ENCODE measurements around the gene CIC.
"Not testable (repeated sequence)": the region's sequence is repeated elsewhere in the genome, so short reads cannot be mapped to it uniquely, and the experiment has no call there.

CIC gene

DNA sequence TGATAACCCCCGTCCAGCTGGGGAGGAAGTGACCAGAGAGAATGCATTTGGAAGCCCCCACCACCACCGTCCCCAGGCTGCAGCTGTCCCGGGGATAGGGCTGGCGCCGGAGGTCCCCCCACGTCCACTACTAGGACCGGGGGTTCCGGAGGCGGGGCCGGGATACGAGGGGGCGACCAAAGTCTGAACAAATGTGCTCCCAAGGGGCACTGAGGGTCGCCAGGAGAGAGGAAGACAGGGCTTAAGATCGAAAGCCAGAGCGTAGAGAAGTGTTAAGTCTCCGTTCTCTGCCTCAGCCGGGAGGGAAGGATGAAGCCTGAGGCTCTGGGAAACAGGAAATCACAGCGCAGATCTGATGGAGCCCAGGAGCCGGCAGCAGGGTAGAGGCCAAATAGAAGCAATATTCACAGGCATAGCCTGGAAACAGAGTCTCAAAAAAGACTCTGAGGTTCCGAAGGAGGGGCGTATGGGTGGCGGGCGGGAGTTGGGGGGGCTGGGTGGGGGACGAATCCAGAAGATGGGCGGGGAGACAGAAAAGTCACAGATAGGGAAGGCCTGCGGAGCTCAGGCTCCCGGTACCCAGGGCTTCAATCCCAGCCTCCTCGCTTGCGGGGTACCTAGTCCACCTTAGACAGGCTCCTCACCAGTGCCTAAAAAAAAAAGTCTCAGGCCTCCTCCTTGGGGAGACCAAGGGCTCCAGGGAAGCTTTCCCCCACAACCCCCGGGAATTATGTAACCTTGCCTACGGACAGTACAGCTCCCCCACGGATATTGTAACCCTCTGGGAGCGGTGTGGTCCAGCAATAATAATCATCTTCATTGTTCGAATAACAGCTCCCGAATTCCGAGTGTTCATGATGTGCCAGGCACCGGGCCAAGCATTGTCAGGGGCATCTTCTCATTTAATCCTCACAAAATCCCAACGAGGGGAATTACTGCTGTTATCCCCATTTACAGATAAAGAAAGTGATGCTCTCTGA is 13.0 kb upstream of the CIC start:
- peak; percentile 35 for DNase-seq

DNA sequence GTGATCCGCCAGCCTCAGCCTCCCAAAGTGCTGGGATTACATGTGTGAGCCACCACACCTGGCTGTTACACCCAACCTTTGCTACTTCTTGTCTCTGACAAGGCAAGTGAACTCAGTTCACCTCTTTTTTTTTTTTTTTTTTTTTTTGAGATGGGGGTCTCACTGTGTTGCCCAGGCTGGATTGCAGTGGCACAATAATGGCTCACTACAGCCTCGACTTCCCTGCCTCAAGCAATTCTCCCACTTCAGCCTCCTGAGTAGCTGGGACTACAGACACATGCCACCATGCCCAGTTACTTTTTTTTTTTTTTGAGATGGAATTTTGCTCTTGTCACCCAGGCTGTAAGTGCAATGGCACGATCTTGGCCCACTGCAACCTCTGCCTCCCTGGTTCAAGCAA is 11.2 kb upstream of the CIC start:
- DNase-seq = not testable (repeated sequence)

DNA sequence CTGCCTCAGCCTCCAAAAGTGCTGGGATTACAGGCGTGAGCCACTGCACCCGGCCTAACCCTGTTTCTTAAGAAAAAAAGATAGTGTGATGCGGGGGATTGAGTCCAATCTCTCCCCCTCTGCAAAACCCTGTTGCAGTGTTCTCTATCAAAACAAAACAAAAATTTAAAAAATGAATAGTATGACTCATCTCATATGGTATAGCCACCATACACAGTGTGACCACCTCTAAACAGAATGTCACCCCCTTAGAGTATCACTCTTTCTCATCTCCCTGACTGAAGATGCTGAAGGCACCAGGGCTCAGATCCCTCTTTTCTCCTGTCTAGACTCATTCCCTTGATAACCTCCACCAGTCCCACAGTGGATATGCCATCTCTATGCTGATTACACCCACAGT is 7.3 kb upstream of the CIC start:
- DNase-seq = no peak

DNA sequence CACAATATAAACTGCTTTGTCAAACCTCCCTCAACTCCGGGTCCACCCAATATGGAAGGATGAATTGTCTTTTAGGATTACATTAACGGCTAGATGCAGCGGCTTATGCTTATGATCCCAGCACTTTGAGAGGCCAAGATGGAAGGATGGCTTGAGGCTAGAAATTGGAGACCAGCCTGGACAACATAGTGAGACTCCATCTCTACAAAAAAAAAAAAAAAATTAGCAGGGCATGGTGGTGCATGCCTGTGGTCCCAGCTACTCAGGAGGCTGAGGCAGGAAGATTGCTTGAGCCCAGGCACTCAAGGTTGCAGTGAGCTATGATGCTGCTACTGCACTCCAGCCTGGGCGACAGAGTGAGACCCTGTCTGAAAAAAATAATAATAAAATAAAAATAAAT is 2.9 kb upstream of the CIC start:
- not testable (repeated sequence) for DNase-seq

GRCh38 chr19:42266928-42267603 is 2.0 kb upstream of the CIC start:
- DNase-seq = not testable (repeated sequence)

DNA sequence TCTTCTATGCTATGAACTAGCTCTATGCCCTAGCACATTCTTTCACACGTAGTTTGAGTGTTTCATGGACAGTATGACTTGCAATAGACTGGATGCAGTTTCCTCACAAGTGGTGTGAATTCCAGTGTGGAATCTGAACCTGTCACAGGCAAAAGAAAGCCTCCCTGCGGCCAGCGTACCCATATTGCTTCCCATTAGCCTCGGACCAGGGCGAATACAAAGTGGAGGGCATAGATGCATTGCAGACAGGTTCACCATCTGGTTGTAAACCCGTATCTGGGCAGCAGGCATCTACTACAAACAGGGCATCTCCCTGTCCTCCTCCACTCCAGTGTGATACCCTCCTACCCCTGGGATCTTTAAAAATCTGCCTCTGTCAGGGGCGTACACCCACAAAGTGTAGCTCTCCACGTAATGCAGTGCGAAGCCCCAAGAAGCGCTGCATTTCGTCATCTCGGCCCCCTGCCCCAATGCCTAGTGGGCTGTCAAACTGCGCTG is 1.4 kb upstream of the CIC start:
- no peak for DNase-seq

DNA sequence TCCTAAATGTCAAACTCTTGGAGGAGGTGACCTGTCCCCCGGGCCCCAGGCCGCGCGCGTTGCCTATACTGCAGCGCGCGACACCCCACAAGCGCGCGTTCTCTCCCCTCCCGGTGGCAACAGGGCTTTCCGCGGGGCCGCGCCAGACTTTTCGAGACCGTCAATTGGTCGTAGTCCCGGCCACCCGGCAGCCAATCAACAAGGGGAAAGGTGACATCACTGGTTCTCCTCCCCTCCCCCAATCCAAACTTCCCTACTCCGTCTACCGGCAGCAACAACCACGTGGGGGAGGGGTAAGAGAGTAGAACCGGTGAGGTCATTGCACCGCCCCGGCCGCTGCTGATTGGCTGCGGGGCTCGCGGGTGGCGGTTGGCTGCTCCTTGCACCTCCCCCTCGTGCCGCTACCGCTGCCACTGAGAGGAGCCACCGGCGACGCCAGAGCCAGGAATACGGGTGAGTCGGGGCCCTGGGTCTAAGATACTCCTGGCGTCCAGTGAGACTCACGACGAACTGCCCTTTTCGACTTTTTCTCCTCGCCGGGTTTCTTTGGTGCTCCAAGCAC is 829 bp upstream of the CIC start:
- peak; percentile 100 for DNase-seq

DNA sequence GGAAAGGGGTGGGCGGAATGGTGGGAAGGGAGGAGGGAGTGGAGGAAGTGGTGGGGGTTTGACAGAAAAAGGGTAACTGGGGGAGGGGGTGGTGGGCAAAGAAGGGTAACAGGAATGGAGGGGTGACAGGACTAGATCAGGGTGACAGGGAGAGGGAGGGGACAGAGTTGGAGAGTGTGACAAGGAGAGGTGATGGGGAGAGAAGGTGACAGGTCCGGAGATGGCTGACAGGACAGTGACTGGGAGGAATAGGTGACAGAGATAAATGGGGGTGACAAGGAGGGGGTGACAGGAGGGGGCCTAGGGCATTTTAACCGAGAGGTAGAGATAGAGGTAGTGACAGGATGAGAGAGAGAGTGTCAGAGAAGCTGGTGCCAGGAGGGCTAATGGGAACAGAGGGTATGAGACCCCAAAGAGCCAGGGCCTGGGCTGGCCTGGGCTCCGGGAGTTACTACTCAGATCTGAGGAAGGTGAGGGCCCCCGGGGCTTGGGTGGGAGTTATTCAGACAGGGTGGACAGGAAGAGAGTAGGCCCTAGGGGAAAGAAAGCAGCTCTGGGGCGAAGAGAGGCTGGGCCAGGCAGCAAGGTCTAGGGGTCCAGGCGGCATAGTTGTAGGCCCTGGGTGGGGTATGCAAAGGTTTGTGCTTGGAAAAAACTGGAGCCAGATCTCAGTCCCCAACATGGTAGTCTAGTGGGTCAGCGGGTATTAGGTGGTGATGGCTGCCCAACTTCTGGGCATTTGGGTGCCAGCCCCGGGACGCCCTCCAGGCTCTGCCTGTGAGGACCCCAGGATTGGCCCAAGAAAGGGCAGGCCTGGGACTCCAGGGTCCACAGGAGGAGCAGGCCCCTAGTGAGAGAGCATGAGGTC is 660 bp downstream of the CIC start:
- DNase-seq = no peak

- DNase-seq = peak; percentile 74
Observed at GRCh38 chr19:42270346-42271044, 1.4 kb downstream of the CIC start.

- DNase-seq = no peak
Observed at GRCh38 chr19:42271045-42271419, 2.0 kb downstream of the CIC start.

GRCh38 chr19:42271861-42272534 is 2.9 kb downstream of the CIC start:
- DNase-seq = no peak

DNA sequence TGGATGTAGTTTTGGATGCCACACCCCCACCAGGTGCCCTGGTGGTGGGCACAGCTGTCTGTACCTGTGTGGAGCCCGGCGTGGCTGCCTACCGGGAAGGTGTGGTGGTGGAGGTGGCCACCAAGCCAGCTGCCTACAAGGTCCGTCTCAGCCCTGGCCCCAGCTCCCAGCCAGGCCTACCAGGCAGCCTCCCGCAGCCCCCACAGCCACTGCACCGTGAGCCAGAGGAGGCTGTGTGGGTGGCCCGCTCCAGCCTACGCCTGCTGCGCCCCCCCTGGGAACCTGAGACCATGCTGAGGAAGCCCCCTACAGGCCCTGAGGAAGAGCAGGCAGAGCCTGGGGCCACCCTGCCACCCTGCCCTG is 3.5 kb downstream of the CIC start:
- DNase-seq = no peak

- DNase-seq = no peak
Observed at GRCh38 chr19:42272989-42273406, 3.9 kb downstream of the CIC start.

- DNase-seq = no peak
Observed at GRCh38 chr19:42273407-42274064, 4.5 kb downstream of the CIC start.

GRCh38 chr19:42274065-42274682 is 5.1 kb downstream of the CIC start:
- no peak for DNase-seq

DNA sequence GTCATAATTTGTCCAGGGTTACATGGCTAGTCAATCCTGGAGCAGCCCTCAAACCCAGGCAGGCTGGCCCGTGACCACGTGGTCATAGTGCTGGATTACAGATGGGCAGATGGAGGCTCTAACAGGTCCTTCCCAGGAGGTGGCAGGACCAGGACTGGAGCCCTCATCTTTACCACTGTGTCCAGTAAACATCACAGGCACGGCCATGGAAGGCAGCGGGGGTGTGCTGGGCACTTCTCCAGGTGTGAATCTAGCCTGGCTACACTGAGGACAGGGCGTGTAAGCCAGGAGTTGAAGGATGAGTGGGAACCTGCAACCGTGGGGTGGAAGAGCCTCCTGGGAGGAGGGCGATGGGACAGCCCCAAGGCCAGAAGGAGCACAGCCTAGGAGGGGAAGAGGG is 6.1 kb downstream of the CIC start:
- no peak for DNase-seq

DNA sequence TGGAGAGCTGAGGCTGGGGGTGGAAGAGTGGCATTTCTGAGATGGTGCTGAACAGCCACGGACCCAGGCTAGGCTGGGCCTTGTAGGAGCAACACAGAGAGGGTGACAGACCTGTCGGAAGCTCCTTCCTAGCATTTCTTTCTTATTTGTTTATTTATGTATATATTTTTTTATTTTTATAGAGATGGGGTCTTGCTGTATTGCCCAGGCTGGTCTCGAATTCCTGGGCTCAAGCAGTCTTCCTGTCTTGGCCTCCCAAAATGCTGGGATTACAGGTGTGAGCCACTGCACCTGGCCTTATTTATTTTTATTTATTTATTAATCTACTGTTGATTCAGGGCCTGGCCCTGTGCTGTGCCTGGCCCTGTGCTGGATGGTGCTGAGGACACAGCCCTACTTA is 6.5 kb downstream of the CIC start:
- DNase-seq = no peak

DNA sequence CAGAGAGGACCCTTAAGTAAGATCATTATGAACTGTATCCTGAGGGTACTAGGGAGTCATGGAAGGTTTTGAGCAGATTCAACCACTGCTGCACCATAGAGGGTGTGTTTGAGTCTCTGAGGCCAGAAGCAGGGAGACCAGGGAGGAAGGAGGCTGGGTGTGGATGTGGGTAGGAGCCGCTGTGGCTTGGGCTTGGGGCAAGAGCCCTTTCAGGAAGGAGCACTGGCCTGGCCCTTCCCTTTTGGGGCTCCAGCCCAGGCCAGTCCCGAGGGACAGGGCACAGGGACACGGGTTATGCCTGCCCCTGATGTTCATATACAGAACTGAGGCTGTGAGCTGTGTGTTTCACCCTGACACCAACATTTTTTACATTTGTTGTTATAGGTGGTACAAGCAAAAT is 7.2 kb downstream of the CIC start:
- no peak for DNase-seq

GRCh38 chr19:42276821-42277220 is 7.8 kb downstream of the CIC start:
- DNase-seq = no peak

DNA sequence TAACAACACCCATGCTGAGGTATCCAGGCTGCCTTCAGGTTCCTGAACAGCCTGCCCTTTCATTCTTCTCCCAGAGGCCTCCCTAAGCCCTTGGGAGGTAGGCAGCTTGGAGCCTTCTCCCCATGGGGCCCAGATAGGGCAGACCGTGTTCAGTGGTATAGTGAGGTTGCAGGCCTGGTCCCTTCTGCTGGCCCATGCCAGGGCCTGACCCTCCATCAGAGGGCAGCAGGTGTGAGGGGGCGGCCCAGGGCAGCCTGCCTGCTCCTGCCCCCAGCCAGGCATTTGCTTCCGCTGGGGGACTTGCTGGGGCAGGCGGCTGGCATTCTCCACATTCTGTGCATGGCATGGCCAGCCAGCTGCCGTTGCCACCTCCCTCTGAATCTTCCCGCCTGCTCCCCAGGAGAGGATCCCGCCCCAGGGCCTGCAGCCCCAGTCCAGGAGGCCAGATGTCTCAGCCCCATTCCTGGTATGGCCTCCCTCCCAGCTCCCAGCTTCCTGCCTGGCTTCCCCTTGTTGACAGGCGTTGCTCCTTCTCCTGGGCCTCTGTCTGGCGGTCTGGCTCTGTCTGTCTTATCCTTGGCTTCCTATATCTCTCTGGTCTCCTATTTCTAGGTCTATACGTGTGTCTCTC is 8.9 kb downstream of the CIC start:
- DNase-seq = no peak

Data from suppressor macrophage treated with lipopolysaccharide for 4 hours (primary cell).